Measurements from ENCODE around the gene NAA11.
"Not testable (repeated sequence)": the region's sequence is repeated elsewhere in the genome, so short reads cannot be mapped to it uniquely, and the experiment has no call there.

The NAA11 gene

DNA sequence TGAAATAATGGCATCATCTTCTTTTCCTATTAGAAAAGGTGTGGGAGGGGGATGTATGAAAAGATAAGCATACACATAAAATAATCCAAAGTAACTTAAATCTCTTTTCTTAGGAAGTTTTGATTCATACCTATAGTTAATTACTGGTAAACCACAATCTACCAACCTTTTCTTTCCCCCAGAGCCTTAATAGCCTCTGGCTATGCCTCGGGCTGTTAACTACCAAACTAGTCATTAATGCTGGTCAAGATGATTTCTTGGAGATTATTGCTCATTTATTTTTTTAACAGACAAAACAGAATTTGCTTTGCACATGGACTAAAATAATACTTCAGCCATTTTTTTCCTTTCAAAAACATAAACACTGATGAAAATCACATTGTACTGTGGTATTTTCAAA lies 16.9 kb downstream of the NAA11 start:
- no peak for DNase-seq (ENCODE audit: low spot score)

DNA sequence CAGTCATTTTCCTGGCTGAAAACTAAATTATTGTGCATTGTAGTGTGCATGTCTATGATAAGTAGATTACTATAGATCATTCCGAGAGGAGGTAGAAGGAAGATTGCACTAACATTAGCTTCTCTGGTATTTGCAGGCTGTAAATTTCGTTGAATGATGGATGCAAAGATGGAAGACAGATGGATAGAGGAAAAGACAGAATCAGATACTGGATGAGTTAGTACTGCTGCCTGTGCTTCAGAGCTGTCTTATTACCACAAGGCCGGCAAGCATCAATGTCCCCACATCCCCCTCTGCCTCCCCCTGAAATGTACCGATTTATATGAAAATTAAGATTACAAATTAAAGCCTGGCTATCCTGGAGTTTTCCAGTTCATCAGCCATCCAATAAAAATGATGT lies 17.7 kb downstream of the NAA11 start:
- no peak for DNase-seq (ENCODE audit: low spot score)

DNA sequence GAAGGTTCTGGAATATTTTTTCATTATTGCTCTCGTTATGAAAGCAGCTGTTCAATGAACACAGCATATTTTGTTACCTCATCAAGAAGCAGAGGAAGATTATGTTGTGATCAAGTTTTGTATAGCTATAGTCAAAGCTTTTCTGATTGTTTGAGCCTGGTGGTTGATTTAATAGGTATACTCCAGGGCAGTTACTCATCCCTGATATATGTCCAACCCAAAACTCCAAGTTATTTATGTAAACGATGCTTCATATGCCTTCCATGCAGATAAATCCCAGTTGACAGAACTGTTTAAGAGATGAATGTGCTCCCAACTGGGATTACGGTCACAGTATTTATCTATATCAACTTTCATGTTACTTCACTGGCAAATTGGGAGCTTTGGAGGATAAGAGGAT lies 19.1 kb downstream of the NAA11 start:
- no peak for DNase-seq (ENCODE audit: low spot score)

GRCh38 chr4:79300280-79300679 lies 25.6 kb downstream of the NAA11 start:
- no peak for DNase-seq (ENCODE audit: low spot score)

- DNase-seq (ENCODE audit: low spot score) = no peak
Measured at GRCh38 chr4:79298484-79298883, 27.4 kb downstream of the NAA11 start.

- DNase-seq (ENCODE audit: low spot score) = no peak
Measured at GRCh38 chr4:79298027-79298426, 27.8 kb downstream of the NAA11 start.

- DNase-seq (ENCODE audit: low spot score) = no peak
Measured at GRCh38 chr4:79297479-79297878, 28.4 kb downstream of the NAA11 start.

DNA sequence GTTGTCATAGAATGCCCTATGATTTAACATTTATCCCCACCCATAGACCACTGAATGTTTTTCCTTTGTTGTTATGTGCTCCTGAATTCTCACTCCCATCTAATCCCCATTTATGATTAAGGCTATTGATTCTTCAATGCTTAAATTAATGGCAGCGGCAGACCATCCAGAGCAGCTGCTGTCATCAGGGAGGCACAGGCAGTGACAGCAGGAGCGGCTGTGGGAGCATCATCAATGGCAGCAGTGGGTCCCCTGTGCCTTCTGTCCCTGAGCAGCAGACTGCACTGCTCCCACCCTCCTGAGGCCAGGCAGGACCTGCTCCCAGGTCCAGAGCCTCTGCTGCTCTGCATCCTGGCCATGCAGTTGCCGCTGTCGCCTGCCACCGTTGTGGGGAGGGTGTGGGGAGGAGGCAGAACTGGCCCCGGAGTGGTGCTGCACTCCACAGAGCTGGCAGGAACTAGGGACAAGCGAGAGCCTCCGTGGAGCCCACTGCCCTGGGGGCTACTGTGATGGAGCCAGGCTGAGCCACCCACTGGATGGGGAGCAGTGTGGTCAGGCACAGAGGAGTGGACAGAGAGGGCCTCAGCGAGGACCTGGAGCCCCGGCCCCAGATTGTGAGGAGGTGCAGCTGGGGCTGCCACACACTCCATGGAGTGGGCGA lies 29.0 kb downstream of the NAA11 start:
- no peak for DNase-seq (ENCODE audit: low spot score)

GRCh38 chr4:79295086-79295485 lies 30.8 kb downstream of the NAA11 start:
- DNase-seq (ENCODE audit: low spot score) = no peak

DNA sequence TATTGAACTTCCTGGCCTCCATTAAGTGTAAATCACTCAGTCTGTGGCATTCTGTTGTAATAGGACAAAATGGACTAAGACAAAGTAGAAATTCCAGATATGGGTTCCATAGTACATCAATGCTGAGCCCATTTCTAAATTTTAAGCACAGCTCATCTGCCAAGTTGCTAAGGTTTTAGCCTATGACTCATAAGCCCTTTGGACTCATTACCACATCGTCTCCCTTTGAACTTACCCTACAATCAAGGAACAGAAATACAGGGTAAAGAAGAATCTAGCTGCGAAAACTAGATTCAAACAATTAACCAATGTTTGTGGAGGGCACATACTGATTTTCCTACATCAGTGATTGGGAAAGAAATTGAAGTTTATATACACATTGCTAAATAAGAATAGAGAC lies 31.8 kb downstream of the NAA11 start:
- no peak for DNase-seq (ENCODE audit: low spot score)

- DNase-seq (ENCODE audit: low spot score) = no peak
Measured at GRCh38 chr4:79292008-79292407, 33.9 kb downstream of the NAA11 start.

- DNase-seq (ENCODE audit: low spot score) = no peak
Measured at GRCh38 chr4:79290376-79290775, 35.5 kb downstream of the NAA11 start.

GRCh38 chr4:79288185-79288584 lies 37.7 kb downstream of the NAA11 start:
- DNase-seq (ENCODE audit: low spot score) = no peak

- no peak for DNase-seq (ENCODE audit: low spot score)
Measured at GRCh38 chr4:79287718-79288117, 38.1 kb downstream of the NAA11 start.

- DNase-seq (ENCODE audit: low spot score) = no peak
Measured at GRCh38 chr4:79287076-79287475, 38.8 kb downstream of the NAA11 start.

- no peak for DNase-seq (ENCODE audit: low spot score)
Measured at GRCh38 chr4:79281566-79282359, 44.1 kb downstream of the NAA11 start.

DNA sequence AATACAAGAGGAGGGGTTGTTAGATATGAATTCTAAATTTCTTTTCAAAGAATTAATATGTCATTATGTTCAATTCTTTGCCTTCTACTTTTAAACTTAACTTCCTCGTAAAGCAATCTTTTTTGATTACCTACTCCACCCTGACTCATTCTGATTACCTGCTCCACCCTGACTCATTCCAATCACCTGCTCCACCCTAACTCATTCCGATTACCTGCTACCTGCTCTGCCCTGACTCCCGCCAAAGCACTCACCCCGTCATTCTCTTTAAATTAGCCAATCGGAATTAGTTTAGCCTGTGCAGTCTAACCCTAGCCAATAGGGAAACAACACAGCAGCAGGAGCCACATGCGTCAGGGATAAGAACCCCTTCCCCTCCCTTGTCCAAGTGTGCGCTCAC lies 48.4 kb downstream of the NAA11 start:
- not testable (repeated sequence) for DNase-seq (ENCODE audit: low spot score)

DNA sequence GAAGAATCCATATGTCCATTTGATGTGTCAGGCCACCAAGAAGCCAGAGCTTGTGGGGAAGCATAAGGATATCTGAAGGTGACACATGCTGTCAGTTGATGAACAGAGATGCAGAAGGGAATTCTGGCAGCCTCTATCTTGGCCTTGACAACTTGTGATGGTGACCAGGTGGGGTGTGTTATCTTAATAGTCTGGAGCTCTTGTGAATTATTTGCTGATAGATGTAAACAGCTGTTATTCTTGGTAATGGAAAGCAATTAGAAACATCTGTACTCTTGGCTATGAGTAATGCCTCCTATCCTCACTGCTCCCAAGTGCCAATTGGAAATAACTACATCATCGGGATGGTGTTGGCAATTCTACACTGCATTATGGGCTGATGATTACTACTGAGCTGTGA lies 51.9 kb downstream of the NAA11 start:
- no peak for DNase-seq (ENCODE audit: low spot score)

DNA sequence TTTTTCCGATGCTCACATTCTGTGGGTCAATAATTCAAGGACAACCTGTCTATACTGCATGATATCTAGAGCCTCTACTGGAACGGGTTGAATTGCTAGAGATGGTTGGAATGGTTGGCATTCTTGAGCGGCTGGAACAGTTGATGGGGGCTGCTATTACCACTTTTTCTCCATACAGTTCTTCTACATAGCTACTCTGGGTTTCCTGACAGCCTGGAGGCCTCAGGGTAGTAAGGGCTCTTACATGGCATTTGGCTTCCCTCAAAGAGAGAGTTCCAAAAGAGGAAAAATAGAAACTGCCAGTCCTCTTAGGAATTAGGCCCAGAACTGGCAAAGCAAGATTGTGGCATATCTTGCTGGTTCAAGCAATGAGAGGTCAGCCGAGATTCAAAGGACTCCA lies 53.1 kb downstream of the NAA11 start:
- no peak for DNase-seq (ENCODE audit: low spot score)

- DNase-seq (ENCODE audit: low spot score) = no peak
Measured at GRCh38 chr4:79272126-79272525, 53.7 kb downstream of the NAA11 start.

GRCh38 chr4:79267671-79268070 lies 58.2 kb downstream of the NAA11 start:
- DNase-seq (ENCODE audit: low spot score) = no peak
